Measurements from ENCODE around the gene MCM9. TPM values are rescaled to one million over a fixed set of nuclear protein-coding genes. Genes with fewer than 3 reads are reported as not detected.
A peak's percentile ranks its signal among the peaks of the same experiment; 100 is the strongest.

Gene MCM9
- total and polyA plus RNA-seq, 2 of the 13 experiments (the other 11 are each of a cell fraction or from before 2014, with no cell fraction given): 3.8 to 17.2 TPM

- TF ChIP-seq GTF3A (CRISPR knock-in tag; conservative IDR thresholded peaks at IDR 0.05): 0 out of 2 replicates have a peak, but pooled peaks have one; percentile 1
- peak; percentile 63; the same call in 1 of the 2 replicates for TF ChIP-seq ZSCAN20 (CRISPR knock-in tag; IDR thresholded peaks at IDR 0.05; ENCODE audit: borderline replicate concordance)
- no peak for TF ChIP-seq SNAI1 (CRISPR knock-in tag; IDR thresholded peaks at IDR 0.05; ENCODE audit: borderline replicate concordance)
- peak; percentile 57 for TF ChIP-seq TCF7 (IDR thresholded peaks at IDR 0.05; ENCODE audit: low read depth)
- no peak for TF ChIP-seq POLR2AphosphoS2 (IDR thresholded peaks at IDR 0.05; ENCODE audit: low read depth, low read length)
- peak; percentile 97 for TF ChIP-seq KMT2B (CRISPR knock-in tag; IDR thresholded peaks at IDR 0.05)
- no peak; the same call in 1 of the 2 replicates for TF ChIP-seq ZNF564 (CRISPR knock-in tag; IDR thresholded peaks at IDR 0.05)
- no peak for TF ChIP-seq TERF1 (CRISPR knock-in tag; IDR thresholded peaks at IDR 0.05)
- TF ChIP-seq NFYC (CRISPR knock-in tag; IDR thresholded peaks at IDR 0.05): peak; percentile 83
- TF ChIP-seq ZNF367 (CRISPR knock-in tag; IDR thresholded peaks at IDR 0.05; ENCODE audit: borderline replicate concordance): no peak
- peak; percentile 95 for TF ChIP-seq DRAP1 (CRISPR knock-in tag; IDR thresholded peaks at IDR 0.05)
- no peak for TF ChIP-seq DMTF1 (CRISPR knock-in tag; IDR thresholded peaks at IDR 0.05)
- no peak for TF ChIP-seq GLMP (CRISPR knock-in tag; IDR thresholded peaks at IDR 0.05; ENCODE audit: borderline replicate concordance)
- peak; percentile 77 for TF ChIP-seq SP2 (CRISPR knock-in tag; IDR thresholded peaks at IDR 0.05)
- no peak for TF ChIP-seq ZNF577 (CRISPR knock-in tag; IDR thresholded peaks at IDR 0.05; ENCODE audit: borderline replicate concordance, low read depth)
- no peak for TF ChIP-seq KAT2B (IDR thresholded peaks at IDR 0.05; ENCODE audit: borderline replicate concordance, low read depth, low read length)
- TF ChIP-seq MLLT10 (CRISPR knock-in tag; IDR thresholded peaks at IDR 0.05): 0 out of 2 replicates have a peak, but pooled peaks have one; percentile 77
- TF ChIP-seq ZNF234 (CRISPR knock-in tag; conservative IDR thresholded peaks at IDR 0.05): no peak
- TF ChIP-seq ZNF296 (CRISPR knock-in tag; conservative IDR thresholded peaks at IDR 0.05): no peak
- no peak; the same call in none of the 2 replicates for TF ChIP-seq ZSCAN5A (CRISPR knock-in tag; IDR thresholded peaks at IDR 0.05; ENCODE audit: borderline replicate concordance)
- no peak for TF ChIP-seq PREB (CRISPR knock-in tag; IDR thresholded peaks at IDR 0.05)
- TF ChIP-seq EEA1 (CRISPR knock-in tag; IDR thresholded peaks at IDR 0.05; ENCODE audit: borderline replicate concordance): no peak
- TF ChIP-seq NR2F2 (IDR thresholded peaks at IDR 0.05; ENCODE audit: borderline replicate concordance, low read depth): peak; percentile 43; the same call in 1 of the 2 replicates
Measured at GRCh38 chr6:118893807-118894424, 41.0 kb downstream of the MCM9 start, which contains the start of gene ASF1A (continued).
